GM18502 (cell line): ENCODE measurements around the gene KIF5C.

Experiments
- ATAC-seq: cut with Tn5 transposase; IDR thresholded peaks from one replicate; pipeline ENCODE4 v1.9.1; 2021; ENCODE audit warnings: mild to moderate bottlenecking; ENCODE audit not compliant: unreplicated experiment, poor library complexity

Gene KIF5C

GRCh38 chr2:149063177-149063576 is 188.2 kb downstream of the KIF5C start:
- no peak for ATAC-seq

GRCh38 chr2:149064365-149064841 is 189.4 kb downstream of the KIF5C start:
- ATAC-seq, result no peak

- ATAC-seq, result peak; percentile 56
These were observed 190.0 kb downstream of the KIF5C start for GRCh38 chr2:149064856-149065630.

- no peak for ATAC-seq
These were observed 193.4 kb downstream of the KIF5C start for GRCh38 chr2:149068225-149068995.

GRCh38 chr2:149068996-149069888 is 194.2 kb downstream of the KIF5C start:
- no peak for ATAC-seq

GRCh38 chr2:149070681-149071320 is 195.8 kb downstream of the KIF5C start:
- no peak for ATAC-seq

GRCh38 chr2:149075105-149075504 is 200.1 kb downstream of the KIF5C start:
- ATAC-seq, result no peak

- no peak for ATAC-seq
These were observed 200.8 kb downstream of the KIF5C start for GRCh38 chr2:149075853-149076252.
